ENCODE data around the gene PDZD8.

- TF ChIP-seq CTCF (IDR thresholded peaks at IDR 0.05) (no peak), POLR2A (IDR thresholded peaks at IDR 0.05) (no peak)
These were observed 106.3 kb downstream of the PDZD8 start for GRCh38 chr10:117268907-117269306.

Data from right lobe of liver (tissue), 4 donors.